T-helper 1 cell treated with Interleukin-12 subunit alpha and Interleukin-12 subunit beta and Interleukin-4 antibody, amounts not matched to agents 30 μg/mL and 1 μg/mL, for 36 hours (primary cell): ENCODE measurements around the gene RYR1.
A peak's percentile ranks its signal among the peaks of the same experiment; 100 is the strongest.
"Not testable (repeated sequence)": the region's sequence is repeated elsewhere in the genome, so short reads cannot be mapped to it uniquely, and the experiment has no call there.

Experiments
- H3K27ac Mint-ChIP-seq: one replicate; pipeline ENCODE4 v1.8.0; 2021; ENCODE audit warnings: mild to moderate bottlenecking, mixed read lengths
- H3K27me3 Mint-ChIP-seq: one replicate; pipeline ENCODE4 v1.8.0; 2021; ENCODE audit warnings: low read depth, mixed read lengths
- H3K36me3 Mint-ChIP-seq: one replicate; pipeline ENCODE4 v1.8.0; 2021; ENCODE audit warnings: low read depth, mixed read lengths
- H3K4me1 Mint-ChIP-seq: one replicate; pipeline ENCODE4 v1.8.0; 2021; ENCODE audit warnings: low read depth, mixed read lengths
- H3K4me3 Mint-ChIP-seq: one replicate; pipeline ENCODE4 v1.8.0; 2021; ENCODE audit warnings: mild to moderate bottlenecking, moderate library complexity, mixed read lengths
- H3K9me3 Mint-ChIP-seq: one replicate; pipeline ENCODE4 v1.8.0; 2021; ENCODE audit warnings: mixed read lengths

RYR1 gene

DNA sequence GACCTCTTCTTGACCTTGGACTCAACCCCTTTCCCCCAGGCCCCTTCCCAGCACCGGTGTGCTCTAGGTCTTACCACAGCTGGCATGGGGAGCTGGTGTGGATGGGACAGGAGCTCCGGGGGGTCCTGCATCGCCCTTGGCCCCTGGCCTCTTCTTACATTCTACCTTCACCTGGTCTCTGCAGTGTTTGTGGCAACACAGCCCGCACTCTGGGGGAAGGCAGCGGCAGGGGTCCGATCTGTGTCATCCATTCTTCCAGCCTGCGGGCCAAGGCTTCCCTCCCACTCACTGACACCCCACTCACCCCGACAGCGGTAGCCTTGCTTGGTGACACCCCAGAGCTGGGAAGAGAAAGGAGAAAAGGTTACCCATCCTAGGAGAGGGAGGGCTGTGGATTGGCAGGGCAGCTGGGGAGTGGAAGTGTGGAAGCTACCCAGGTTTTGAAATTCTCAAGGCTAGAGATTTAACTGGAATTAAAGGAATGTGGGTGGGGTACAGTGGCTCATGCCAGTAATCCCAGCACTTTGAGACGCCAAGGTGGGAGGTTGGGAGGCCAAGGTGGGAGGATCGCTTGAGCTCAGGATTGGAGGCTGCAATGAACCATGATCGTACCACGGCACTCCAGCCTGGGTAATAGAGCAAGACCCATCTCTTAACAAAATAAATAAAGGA is 22.3 kb upstream of the RYR1 start:
- Mint-ChIP-seq H3K9me3 (no peaks in the 10 kb centered on the region), H3K27ac (no peak overlapping the region), H3K4me1 (no peaks in the 10 kb centered on the region)

DNA sequence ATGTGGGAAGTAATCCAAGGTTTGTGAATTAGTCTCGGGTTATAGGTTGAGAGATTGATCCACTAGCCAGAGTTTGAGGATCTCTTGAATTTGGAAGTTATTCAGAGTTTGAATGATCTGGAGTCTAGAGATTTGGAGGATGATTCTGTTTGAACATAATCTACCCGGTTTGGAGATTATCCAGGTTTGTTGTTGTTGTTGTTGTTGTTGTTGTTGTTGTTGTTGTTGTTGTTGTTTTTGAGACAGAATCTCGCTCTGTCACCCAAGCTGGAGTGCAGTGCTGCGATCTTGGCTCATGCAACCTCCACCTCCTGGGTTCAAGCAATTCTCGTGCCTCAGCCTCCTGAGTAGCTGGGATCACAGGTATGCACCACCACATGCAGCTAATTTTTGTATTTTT is 21.6 kb upstream of the RYR1 start:
- not testable (repeated sequence) for H3K4me1 Mint-ChIP-seq, H3K27ac Mint-ChIP-seq, H3K27me3 Mint-ChIP-seq, H3K9me3 Mint-ChIP-seq, H3K4me3 Mint-ChIP-seq
- peaks cover 14% of the 10 kb centered on the region for H3K36me3 Mint-ChIP-seq

More for the DNA sequence above, 22.3 kb upstream of the RYR1 start:
- no peak overlapping the region for H3K4me3 Mint-ChIP-seq
- H3K27me3 Mint-ChIP-seq = no peaks in the 10 kb centered on the region
- peaks cover 14% of the 10 kb centered on the region for H3K36me3 Mint-ChIP-seq

DNA sequence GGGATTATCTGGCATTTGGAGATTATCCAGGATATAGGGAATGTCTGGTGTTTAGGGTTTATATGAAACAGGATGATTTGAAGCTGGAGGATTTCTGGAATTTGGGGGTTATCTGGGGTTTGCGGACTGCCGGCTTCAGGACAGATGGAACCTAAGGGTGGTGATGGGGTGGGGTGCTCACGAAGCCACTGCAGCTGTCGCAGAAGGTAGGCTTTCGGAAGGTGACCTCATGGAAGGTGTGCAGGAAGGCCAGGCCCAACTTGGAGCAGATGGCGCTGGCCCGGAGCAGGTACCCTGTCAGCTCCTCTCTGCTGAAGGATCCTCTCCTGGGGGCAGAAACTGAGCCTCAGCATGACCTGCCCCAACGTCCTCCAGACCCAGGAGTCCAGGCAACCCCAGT is 21.0 kb upstream of the RYR1 start:
- no peaks in the 10 kb centered on the region for H3K9me3 Mint-ChIP-seq
- H3K36me3 Mint-ChIP-seq = peaks cover 11% of the 10 kb centered on the region
- H3K4me3 Mint-ChIP-seq = no peak overlapping the region
- no peak overlapping the region for H3K27ac Mint-ChIP-seq
- H3K27me3 Mint-ChIP-seq = no peaks in the 10 kb centered on the region
- peaks cover 9% of the 10 kb centered on the region for H3K4me1 Mint-ChIP-seq

DNA sequence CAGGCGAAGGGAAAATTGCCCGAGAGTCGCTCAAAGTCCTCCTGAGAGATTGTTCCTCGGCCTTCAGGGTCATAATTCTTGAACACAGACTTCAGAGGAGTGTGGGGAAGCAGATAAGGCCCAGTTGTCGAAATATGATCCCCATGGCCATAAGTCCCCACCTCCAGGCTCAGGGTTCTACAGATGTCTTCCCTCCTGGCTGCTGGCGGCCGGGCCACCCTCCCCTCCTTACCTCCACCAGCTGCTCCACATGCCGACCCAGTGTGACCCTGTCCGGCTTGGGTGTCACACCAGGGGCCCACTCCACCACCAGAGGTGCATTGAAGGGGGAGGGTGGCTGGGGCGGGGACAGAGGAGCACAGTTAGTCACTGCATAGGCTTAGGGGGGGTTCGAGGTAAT is 20.5 kb upstream of the RYR1 start:
- Mint-ChIP-seq H3K4me3 (no peak overlapping the region), H3K36me3 (peaks cover 9% of the 10 kb centered on the region), H3K9me3 (no peaks in the 10 kb centered on the region), H3K4me1 (peaks cover 13% of the 10 kb centered on the region), H3K27ac (no peak overlapping the region), H3K27me3 (no peaks in the 10 kb centered on the region)

DNA sequence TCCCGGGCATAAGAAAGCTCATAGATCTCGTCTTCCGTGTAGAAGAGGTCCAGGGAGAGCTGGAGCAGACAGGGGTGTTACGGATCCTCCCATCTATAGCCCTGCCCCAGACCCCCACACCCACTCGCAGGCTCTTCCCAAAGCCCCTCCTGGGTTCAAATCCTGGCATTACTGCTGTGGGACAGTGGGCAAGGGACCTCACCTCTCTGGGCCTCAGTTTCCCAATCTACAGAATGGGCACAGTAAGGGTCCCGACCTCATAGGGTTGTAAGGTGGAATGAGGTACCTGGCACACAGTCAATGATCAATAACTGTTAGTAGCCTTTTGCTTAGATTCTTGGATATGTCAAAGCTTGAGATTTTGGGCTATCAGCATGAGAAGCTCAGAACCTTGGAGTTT is 20.1 kb upstream of the RYR1 start:
- Mint-ChIP-seq H3K36me3 (peaks cover 7% of the 10 kb centered on the region), H3K27ac (no peak overlapping the region), H3K4me3 (no peak overlapping the region), H3K4me1 (peaks cover 15% of the 10 kb centered on the region), H3K9me3 (no peaks in the 10 kb centered on the region), H3K27me3 (no peaks in the 10 kb centered on the region)

DNA sequence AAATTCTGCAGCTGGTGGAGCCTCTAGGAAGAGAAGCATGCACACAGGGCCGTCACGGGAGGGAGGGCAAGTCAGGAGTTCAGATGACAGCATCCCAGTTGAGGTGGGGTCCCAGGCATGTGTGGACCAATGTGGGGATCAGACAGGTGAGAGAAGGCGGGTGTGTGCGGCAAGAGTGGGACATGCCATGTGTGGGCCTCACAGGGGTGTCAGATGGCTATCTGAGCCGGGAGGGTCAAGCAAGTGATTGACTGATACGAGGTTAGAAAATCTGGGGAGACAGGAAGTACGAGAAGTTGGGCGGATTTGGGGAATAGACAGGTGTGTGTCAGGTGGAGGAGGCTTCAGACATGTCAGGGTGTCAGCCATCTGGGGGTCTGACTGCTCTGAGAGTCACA is 16.3 kb upstream of the RYR1 start:
- Mint-ChIP-seq H3K4me3 (peak overlapping the region; percentile 83), H3K27ac (peak overlapping the region; percentile 76), H3K27me3 (no peaks in the 10 kb centered on the region), H3K4me1 (peaks cover 21% of the 10 kb centered on the region), H3K9me3 (no peaks in the 10 kb centered on the region), H3K36me3 (no peaks in the 10 kb centered on the region)

DNA sequence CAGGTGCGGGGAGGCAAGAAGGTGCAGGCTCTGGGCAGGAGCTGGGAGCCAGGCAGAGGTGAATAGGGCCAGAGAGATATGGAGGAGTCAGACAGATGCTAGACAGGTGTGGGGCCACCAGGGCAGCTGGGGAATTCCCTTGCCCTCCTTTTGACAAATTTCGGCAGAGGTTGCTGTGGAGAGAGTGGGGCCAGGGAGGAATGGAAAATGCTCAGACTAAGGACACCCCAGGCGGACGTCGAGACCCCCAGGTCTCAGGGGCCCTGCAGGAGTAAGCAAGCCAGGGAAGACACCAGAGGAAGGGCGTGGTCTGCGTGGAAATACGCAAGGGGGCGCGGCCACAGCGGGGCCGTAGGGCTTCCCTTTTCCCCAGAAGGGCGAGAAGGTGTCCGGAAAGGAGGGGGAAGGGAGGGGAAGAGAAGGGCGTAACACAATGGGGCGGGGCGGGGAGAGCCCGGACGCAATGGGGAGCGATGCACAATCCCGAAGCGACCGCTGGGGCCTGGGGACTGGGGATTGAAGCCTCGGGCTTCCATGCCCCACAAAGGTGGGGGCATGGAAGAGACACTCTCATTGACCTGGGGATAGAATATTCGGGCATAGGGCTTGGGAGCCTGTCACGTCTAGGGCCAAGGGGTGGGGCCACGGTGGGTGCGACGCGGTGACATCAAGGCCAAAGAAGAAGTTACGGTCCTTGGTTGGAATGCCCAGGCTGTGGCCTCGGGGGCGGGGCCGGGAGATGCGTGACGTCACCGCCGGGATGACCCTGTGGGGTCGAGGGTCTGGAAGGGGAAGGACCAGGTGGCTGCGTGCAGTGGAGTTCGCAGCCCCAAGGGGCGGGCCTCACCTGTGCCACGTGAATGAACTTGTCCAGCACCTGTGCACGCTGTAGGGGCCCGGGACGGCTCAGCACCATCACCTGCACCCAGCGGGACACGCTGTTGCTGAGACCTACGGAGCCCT is 15.7 kb upstream of the RYR1 start:
- H3K27me3 Mint-ChIP-seq = no peaks in the 10 kb centered on the region
- peak overlapping the region; percentile 76 for H3K27ac Mint-ChIP-seq
- no peaks in the 10 kb centered on the region for H3K36me3 Mint-ChIP-seq
- H3K4me1 Mint-ChIP-seq = peaks cover 21% of the 10 kb centered on the region
- H3K4me3 Mint-ChIP-seq = peak overlapping the region; percentile 83
- no peaks in the 10 kb centered on the region for H3K9me3 Mint-ChIP-seq

DNA sequence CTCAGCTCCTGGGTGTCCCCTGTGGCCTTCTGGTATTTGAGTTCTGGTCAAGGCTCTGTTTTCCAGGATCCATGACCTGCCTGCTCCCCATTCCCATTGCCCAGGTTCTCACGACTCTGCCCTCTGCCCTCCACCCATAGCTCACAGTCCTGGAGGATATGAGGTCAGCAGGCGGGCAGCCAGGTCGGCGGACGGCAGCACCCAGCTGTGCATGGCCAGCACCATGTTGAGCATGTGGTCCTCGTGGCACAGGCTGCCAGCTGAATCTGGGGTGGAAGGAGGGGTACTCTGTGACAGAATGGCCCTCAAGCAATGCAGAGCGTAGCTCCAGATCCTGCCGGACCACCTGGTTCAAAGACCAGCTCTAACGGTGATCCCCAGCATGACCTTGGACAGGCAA is 12.6 kb upstream of the RYR1 start:
- no peaks in the 10 kb centered on the region for H3K36me3 Mint-ChIP-seq
- no peaks in the 10 kb centered on the region for H3K9me3 Mint-ChIP-seq
- H3K27me3 Mint-ChIP-seq = no peaks in the 10 kb centered on the region
- H3K27ac Mint-ChIP-seq = no peak overlapping the region
- peaks cover 23% of the 10 kb centered on the region for H3K4me1 Mint-ChIP-seq
- no peak overlapping the region for H3K4me3 Mint-ChIP-seq

DNA sequence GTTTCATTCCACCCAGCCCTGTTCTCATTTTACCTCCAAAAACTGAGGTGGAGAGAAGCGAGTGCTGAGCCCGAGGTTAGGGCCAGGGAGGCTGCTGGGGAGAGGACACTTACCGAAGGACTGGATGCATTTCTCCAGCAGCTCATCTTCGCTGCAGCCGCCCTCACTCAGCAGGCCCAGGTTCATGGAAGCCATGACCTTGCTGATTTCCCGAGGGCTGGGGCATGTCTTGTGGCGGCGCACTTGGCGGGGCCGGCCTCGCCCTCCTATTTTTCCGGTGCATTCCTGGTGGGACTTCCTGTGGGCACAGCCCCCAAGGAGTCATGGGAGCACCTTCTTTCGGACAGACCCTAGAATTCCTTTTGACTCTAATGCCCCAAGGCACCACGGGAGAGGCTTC is 11.6 kb upstream of the RYR1 start:
- no peak overlapping the region for H3K4me3 Mint-ChIP-seq
- peaks cover 26% of the 10 kb centered on the region for H3K4me1 Mint-ChIP-seq
- H3K27ac Mint-ChIP-seq = no peak overlapping the region
- H3K36me3 Mint-ChIP-seq = no peaks in the 10 kb centered on the region
- no peaks in the 10 kb centered on the region for H3K27me3 Mint-ChIP-seq
- H3K9me3 Mint-ChIP-seq = no peaks in the 10 kb centered on the region

DNA sequence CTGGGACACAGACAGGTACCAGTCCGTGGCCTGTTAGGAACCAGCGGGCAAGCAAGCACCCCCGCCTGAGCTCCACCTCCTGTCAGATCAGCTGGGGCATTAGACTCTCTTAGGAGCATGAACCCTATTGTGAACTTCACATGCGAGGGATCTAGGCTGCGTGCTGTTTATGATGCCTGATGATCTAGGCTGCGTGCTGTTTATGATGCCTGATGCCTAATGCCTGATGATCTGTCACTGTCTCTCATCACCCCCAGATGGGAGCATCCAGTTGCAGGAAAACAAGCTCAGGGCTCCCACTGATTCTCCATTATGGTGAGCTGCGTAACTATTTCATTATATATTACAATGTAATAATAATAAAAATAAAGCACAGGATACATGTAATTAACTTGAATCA is 11.1 kb upstream of the RYR1 start:
- Mint-ChIP-seq H3K4me3 (no peak overlapping the region), H3K36me3 (no peaks in the 10 kb centered on the region), H3K4me1 (peaks cover 25% of the 10 kb centered on the region), H3K27me3 (no peaks in the 10 kb centered on the region), H3K9me3 (no peaks in the 10 kb centered on the region), H3K27ac (no peak overlapping the region)

DNA sequence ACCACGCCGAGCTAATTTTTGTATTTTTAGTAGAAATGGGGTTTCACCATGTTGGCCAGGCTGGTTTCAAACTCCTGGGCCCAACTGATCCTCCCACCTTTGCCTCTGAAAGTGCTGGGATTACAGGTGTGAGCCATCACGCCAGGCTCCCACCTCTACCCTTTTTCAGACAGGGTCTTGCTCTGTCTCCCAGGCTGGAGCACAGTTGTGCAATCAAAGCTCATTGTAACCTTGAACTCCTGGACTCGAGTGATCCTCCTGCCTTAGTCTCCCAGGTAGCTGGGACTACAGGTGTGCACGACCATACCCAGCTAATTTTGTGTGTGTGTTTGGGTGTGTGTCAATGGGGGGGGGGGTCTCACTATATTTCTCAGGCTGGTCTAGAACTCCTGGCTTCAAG is 9.2 kb upstream of the RYR1 start:
- H3K27me3 Mint-ChIP-seq = peaks cover under 1% of the 10 kb centered on the region
- H3K4me3 Mint-ChIP-seq = no peak overlapping the region

DNA sequence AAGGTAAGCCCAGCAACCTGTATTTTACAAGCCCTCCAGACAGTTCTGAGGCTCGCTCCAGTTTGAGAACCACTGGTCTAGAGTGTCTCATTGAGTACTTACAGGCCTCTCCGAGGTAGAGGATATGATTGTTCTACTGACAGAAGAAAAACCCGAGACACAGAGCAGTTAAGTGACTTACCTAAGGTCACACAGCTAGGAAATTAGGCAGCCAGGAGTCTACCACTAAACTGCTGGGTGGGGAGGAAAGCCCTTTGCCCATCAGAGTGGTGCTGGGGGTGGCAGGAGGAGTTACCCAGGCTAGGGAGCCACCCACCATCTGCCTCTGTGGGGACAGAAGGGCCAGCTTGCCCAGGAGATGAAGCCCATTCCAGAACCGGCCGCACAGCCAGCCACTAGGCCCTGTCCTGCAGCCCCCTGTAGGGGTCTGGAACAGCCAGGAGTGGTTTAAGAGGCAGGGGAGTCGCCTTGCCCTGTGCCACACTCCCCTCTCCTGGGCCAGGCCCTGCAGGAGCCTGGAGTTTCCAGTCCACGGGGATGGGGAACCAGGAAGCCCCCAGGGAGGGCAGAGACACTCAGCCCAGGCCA is 8.2 kb upstream of the RYR1 start:
- H3K27me3 Mint-ChIP-seq = peaks cover 3% of the 10 kb centered on the region
- no peaks in the 10 kb centered on the region for H3K9me3 Mint-ChIP-seq
- no peak overlapping the region for H3K27ac Mint-ChIP-seq
- H3K4me3 Mint-ChIP-seq = peak overlapping the region; percentile 37
- H3K36me3 Mint-ChIP-seq = no peaks in the 10 kb centered on the region
- H3K4me1 Mint-ChIP-seq = peaks cover 24% of the 10 kb centered on the region

More for the DNA sequence above, 9.2 kb upstream of the RYR1 start:
- no peaks in the 10 kb centered on the region for H3K36me3 Mint-ChIP-seq
- H3K9me3 Mint-ChIP-seq = no peaks in the 10 kb centered on the region
- H3K4me1 Mint-ChIP-seq = peaks cover 18% of the 10 kb centered on the region
- no peak overlapping the region for H3K27ac Mint-ChIP-seq

DNA sequence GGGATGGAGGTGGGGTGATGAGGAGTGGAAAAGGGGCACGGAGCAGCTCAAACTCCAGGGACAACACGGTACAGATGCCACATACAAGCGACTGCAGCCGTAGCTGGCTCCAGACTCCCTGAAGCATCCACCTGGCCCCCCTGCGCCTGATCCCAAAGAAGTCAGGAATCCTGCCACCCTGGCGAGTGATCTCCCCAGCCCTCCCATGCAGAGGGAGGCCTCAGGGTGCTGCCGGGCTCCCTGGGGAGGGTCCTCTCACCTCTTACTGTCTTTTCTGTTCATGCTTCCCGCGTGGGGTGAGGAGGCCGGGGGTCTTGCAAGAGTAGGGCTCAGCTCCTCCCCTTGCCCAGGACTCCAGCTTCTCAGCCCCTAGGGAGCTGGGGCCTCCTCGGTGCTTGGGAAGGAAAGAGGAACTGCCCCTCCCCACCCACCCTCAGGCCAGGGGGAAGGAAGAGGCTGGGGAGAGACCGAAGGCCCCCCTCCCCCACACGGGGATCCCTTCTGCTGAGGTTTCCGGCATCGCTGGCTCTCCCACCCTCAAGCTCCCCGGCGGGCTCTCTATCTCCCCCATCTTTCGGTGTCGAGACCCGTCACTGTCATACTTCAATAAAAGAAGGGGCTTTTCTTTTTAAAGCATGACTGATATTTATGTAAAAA is 7.6 kb upstream of the RYR1 start, which contains the start of gene RASGRP4:
RASGRP4 (minus strand) TSS at position 410 of the 657 bp plus-strand sequence; CDS start at position 282, 128 bp downstream.
- H3K4me3 Mint-ChIP-seq = peak within 1 kb of the TSS; percentile 43
- no peaks in the 10 kb centered on the region for H3K36me3 Mint-ChIP-seq
- peak within 1 kb of the TSS; percentile 60 for H3K27ac Mint-ChIP-seq
- peaks cover 24% of the 10 kb centered on the region for H3K4me1 Mint-ChIP-seq
- peaks cover 3% of the 10 kb centered on the region for H3K27me3 Mint-ChIP-seq
- no peaks in the 10 kb centered on the region for H3K9me3 Mint-ChIP-seq

DNA sequence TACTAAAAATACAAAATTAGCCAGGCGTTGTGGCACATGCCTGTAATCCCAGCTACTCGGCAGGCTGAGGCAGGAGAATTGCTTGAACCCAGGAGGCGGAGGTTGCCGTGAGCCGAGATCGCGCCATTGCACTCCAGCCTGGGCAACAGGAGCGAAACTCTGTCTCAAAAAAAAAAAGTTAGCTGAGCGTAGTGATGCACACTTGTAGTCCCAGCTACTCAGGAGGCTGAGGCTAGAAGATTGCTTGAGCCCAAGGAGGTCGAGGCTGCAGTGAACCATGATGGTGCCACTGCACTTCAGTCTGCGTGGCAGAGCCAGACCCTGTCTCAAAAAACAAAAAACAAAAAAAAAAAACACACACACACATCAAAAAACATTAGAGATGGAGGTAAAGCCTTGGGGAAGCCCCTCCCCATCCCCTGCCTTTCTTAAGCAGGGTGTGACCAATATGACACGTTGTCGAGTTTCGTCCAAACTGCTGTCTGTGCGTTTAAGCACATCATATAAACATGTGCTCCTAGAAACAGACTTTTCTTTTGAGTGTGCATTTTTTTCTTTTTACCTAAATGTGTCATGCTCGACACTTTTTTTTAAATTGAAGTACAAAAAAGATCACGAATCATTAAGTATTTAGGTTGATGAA is 6.3 kb upstream of the RYR1 start:
- H3K4me3 Mint-ChIP-seq, H3K36me3 Mint-ChIP-seq, H3K9me3 Mint-ChIP-seq, H3K27me3 Mint-ChIP-seq: not testable (repeated sequence)
- Mint-ChIP-seq H3K4me1 (peaks cover 24% of the 10 kb centered on the region), H3K27ac (peak overlapping the region; percentile 52)
